B cell (primary cell): Measurements from ENCODE around the gene PCK1. TPM values are rescaled to one million over a fixed set of nuclear protein-coding genes. Genes with fewer than 3 reads are reported as not detected.

Source experiments
- ATAC-seq: fragments of 200-7000 bp; cut with Tn5 transposase; one replicate; pipeline ENCODE4 v1.10.0; 2021; ENCODE audit warnings: low read depth, mild to moderate bottlenecking, moderate number of reproducible peaks, moderate library complexity
- CTCF ChIA-PET: fragments of 350-600 bp; sonication (Branson Sonifier 250); formaldehyde crosslinking; loops from one replicate; lab custom pipeline; 2021; ENCODE audit warnings: antibody characterized with exemption, inconsistent platforms; lab: Charles Lee
- POLR2A ChIA-PET: fragments of 350-600 bp; sonication (Branson Sonifier 250); formaldehyde crosslinking; loops from one replicate; lab custom pipeline; 2021; ENCODE audit warnings: antibody characterized with exemption; lab: Charles Lee
- DNase-seq: peaks from one replicate; pipeline ENCODE4 v3.0.0; 2013
- H2AFZ ChIP-seq: 2 replicates; pipeline ENCODE4 v1.6.1; 2012; ENCODE audit warnings: mild to moderate bottlenecking, low read depth, low read length; ENCODE audit not compliant: insufficient read depth, poor library complexity, severe bottlenecking
- H3K27ac ChIP-seq, 2 donors: 1 replicate in 1 of 2; 2 replicates in 1 of 2; pipeline ENCODE4 v1.5.1; 2012 to 2013; ENCODE audit warnings: low read length in 2 of 2, mild to moderate bottlenecking in 2 of 2, moderate library complexity in 1 of 2
- H3K27me3 ChIP-seq, 4 experiments: fragments of 200-600 bp in 1 of 4; sonication (generic) in 1 of 4; replicated peaks in 1 of 4; 1 replicate in 2 of 4; 2 replicates in 2 of 4; pipeline versions ENCODE4 v1.6.1 to v1.7.0; 2013 to 2016; ENCODE audit warnings: low read length in 3 of 4, mild to moderate bottlenecking in 2 of 4, mixed read lengths in 1 of 4, moderate library complexity in 1 of 4; ENCODE audit not compliant: insufficient read depth in 4 of 4, control insufficient read depth in 3 of 4; ENCODE audit errors: control extremely low read depth in 1 of 4
- H3K36me3 ChIP-seq, 2 experiments: replicated peaks in 1 of 2; 1 replicate in 1 of 2; 2 replicates in 1 of 2; pipeline versions ENCODE4 v1.6.1 to v1.7.1; 2013; ENCODE audit warnings: low read length in 1 of 2; ENCODE audit not compliant: insufficient read depth in 2 of 2, control insufficient read depth in 1 of 2; ENCODE audit errors: control extremely low read depth in 1 of 2, extremely low read depth in 1 of 2
- H3K4me1 ChIP-seq, 2 donors: fragments of 200-600 bp in 1 of 2; sonication (generic) in 1 of 2; 1 replicate in 1 of 2; 2 replicates in 1 of 2; pipeline versions ENCODE4 v1.5.1 to v1.6.1; 2013 to 2017; ENCODE audit warnings: low read length in 2 of 2; ENCODE audit not compliant: control insufficient read depth in 2 of 2, insufficient read depth in 2 of 2
- H3K4me2 ChIP-seq: replicated peaks from 2 replicates; pipeline ENCODE3; 2012; ENCODE audit warnings: mild to moderate bottlenecking, low read depth, low read length; ENCODE audit not compliant: poor library complexity, severe bottlenecking
- H3K4me3 ChIP-seq, 5 experiments: fragments of 200-600 bp in 1 of 5; sonication (generic) in 1 of 5; 1 replicate in 3 of 5; 2 replicates in 2 of 5; pipeline versions ENCODE4 v1.5.1 to v1.7.0; 2011 to 2016; ENCODE audit warnings: low read length in 4 of 5, mild to moderate bottlenecking in 4 of 5, low read depth in 2 of 5, control low read depth in 1 of 5, moderate library complexity in 1 of 5; ENCODE audit not compliant: insufficient read depth in 1 of 5; ENCODE audit errors: control extremely low read depth in 1 of 5, extremely low read depth in 1 of 5
- H3K79me2 ChIP-seq: fragments of 200-600 bp; sonication (generic); one replicate; pipeline ENCODE4 v1.6.0; 2016; ENCODE audit warnings: low read length; ENCODE audit not compliant: control insufficient read depth, insufficient read depth
- H3K9ac ChIP-seq: fragments of 200-600 bp; sonication (generic); 2 replicates; pipeline ENCODE4 v1.6.1; 2017; ENCODE audit warnings: mild to moderate bottlenecking, low read length, moderate library complexity
- H3K9me3 ChIP-seq, 3 donors: one replicate each; pipeline versions ENCODE4 v1.6.1 to v1.7.1; 2013; ENCODE audit warnings: low read length in 2 of 3; ENCODE audit not compliant: control insufficient read depth in 2 of 3, insufficient read depth in 1 of 3; ENCODE audit errors: control extremely low read depth in 1 of 3
- H4K20me1 ChIP-seq: 2 replicates; pipeline ENCODE4 v1.6.0; 2012; ENCODE audit warnings: mild to moderate bottlenecking, low read length; ENCODE audit not compliant: insufficient read depth, control insufficient read depth, poor library complexity, severe bottlenecking
- H3K27ac Mint-ChIP-seq: one replicate; pipeline ENCODE4 v1.8.0; 2021; ENCODE audit warnings: mixed read lengths
- H3K27me3 Mint-ChIP-seq: one replicate; pipeline ENCODE4 v1.8.0; 2021; ENCODE audit warnings: mixed read lengths
- H3K4me1 Mint-ChIP-seq: one replicate; pipeline ENCODE4 v1.8.0; 2021; ENCODE audit warnings: mixed read lengths
- H3K4me3 Mint-ChIP-seq: one replicate; pipeline ENCODE4 v1.8.0; 2021; ENCODE audit warnings: mixed read lengths
- H3K9me3 Mint-ChIP-seq: one replicate; pipeline ENCODE4 v1.8.0; 2022; ENCODE audit warnings: mixed read lengths; ENCODE audit not compliant: insufficient read depth
- CTCF ChIP-seq: fragments of 200-600 bp; IDR thresholded peaks from one replicate; pipeline ENCODE4 v1.8.0; 2022; ENCODE audit warnings: antibody characterized with exemption, mild to moderate bottlenecking
- EZH2 ChIP-seq: IDR thresholded peaks from 2 replicates; pipeline ENCODE4 v1.6.1; 2012; ENCODE audit warnings: borderline replicate concordance, low read depth, mild to moderate bottlenecking, moderate library complexity, low read length; ENCODE audit not compliant: insufficient read depth, poor library complexity, severe bottlenecking
- WGBS: methylation state at CpG from one replicate; pipeline ENCODE4 v1.1.5; 2013; ENCODE audit warnings: missing lambda C conversion rate; ENCODE audit not compliant: insufficient coverage; 5-methylcytosine and 5-hydroxymethylcytosine counted together
- intact Hi-C: fragments of 100-400 bp; cut with micrococcal nuclease; formaldehyde crosslinking; loops from one replicate; pipeline ENCODE4 v1.10.0; 2022
- polyA plus RNA-seq: library from polyadenylated mRNA; depleted of rRNA; stranded (reverse); fragments of >200 nt; gene quantifications from 2 replicates; pipeline ENCODE4 v1.2.3, GENCODE V29; 2012
- total RNA-seq, 2 donors: library from RNA; stranded (reverse); fragments of 120-200 nt in 1 of 2; gene quantifications; 1 replicate in 1 of 2; 2 replicates in 1 of 2; pipeline versions ENCODE4 v1.2.3 to v1.2.4, GENCODE V29; 2013 to 2022

PCK1 gene
- total and polyA plus RNA-seq, 2 donors (not counting 1 experiment from before 2014, with no cell fraction given), result not detected

- WGBS, result 35% methylated on average over 4 of the region's 5 CpGs
- no peak overlapping the region for H3K4me2 ChIP-seq
- DNase-seq (no peak), ATAC-seq (no peak)
- H3K9ac ChIP-seq, result no peak overlapping the region
- H3K9me3 Mint-ChIP-seq, result no peaks in the 10 kb centered on the region
- POLR2A ChIA-PET, result no interaction called here
- no peaks in the 10 kb centered on the region for H3K4me1 ChIP-seq
- intact Hi-C loops, result no loop called here
- no peak for TF ChIP-seq CTCF
- TF ChIP-seq EZH2, result no peak
- H3K9me3 ChIP-seq, result no peaks in the 10 kb centered on the region
- peaks cover 0 to 31% (median 3%) of the 10 kb centered on the region in 4 experiments for H3K27me3 ChIP-seq
- H3K4me3 Mint-ChIP-seq, result no peak overlapping the region
- H4K20me1 ChIP-seq, result no peaks in the 10 kb centered on the region
- H2AFZ ChIP-seq, result no peak overlapping the region
- no peaks in the 10 kb centered on the region for H3K36me3 ChIP-seq
- no peak overlapping the region for H3K27ac Mint-ChIP-seq
- CTCF ChIA-PET, result no interaction called here
- H3K27me3 Mint-ChIP-seq, result peaks cover 38% of the 10 kb centered on the region
- H3K4me3 ChIP-seq, result no peak overlapping the region
- H3K4me1 Mint-ChIP-seq, result no peaks in the 10 kb centered on the region
- no peak overlapping the region for H3K27ac ChIP-seq
- no peaks in the 10 kb centered on the region for H3K79me2 ChIP-seq
These were observed 13.0 kb downstream of the PCK1 start for GRCh38 chr20:57573894-57574293.

GRCh38 chr20:57574954-57575353, 14.0 kb downstream of the PCK1 start:
- CTCF ChIA-PET, result no interaction called here
- Histone ChIP-seq H3K27ac (no peak overlapping the region), H3K79me2 (no peaks in the 10 kb centered on the region), H3K4me2 (no peak overlapping the region), H3K27me3 (peaks cover 0 to 41% (median 4%) of the 10 kb centered on the region in 4 experiments), H3K4me1 (no peaks in the 10 kb centered on the region), H3K9ac (no peak overlapping the region), H3K9me3 (no peaks in the 10 kb centered on the region), H3K4me3 (no peak overlapping the region), H3K36me3 (no peaks in the 10 kb centered on the region), H2AFZ (no peak overlapping the region), H4K20me1 (no peaks in the 10 kb centered on the region)
- Mint-ChIP-seq H3K4me3 (no peak overlapping the region), H3K4me1 (no peaks in the 10 kb centered on the region), H3K9me3 (no peaks in the 10 kb centered on the region), H3K27ac (no peak overlapping the region), H3K27me3 (peaks cover 35% of the 10 kb centered on the region)
- no peak for TF ChIP-seq CTCF
- no peak for TF ChIP-seq EZH2
- no peak for DNase-seq
- POLR2A ChIA-PET, result no interaction called here
- intact Hi-C loops, result no loop called here
- no peak for ATAC-seq
